ENCODE results near the gene FAM193B.

- no peak for TF ChIP-seq EZH2 (IDR thresholded peaks at IDR 0.05; ENCODE audit: borderline replicate concordance, insufficient read depth, low read depth, low read length, poor library complexity, severe bottlenecking)
- TF ChIP-seq, protein P1, sequence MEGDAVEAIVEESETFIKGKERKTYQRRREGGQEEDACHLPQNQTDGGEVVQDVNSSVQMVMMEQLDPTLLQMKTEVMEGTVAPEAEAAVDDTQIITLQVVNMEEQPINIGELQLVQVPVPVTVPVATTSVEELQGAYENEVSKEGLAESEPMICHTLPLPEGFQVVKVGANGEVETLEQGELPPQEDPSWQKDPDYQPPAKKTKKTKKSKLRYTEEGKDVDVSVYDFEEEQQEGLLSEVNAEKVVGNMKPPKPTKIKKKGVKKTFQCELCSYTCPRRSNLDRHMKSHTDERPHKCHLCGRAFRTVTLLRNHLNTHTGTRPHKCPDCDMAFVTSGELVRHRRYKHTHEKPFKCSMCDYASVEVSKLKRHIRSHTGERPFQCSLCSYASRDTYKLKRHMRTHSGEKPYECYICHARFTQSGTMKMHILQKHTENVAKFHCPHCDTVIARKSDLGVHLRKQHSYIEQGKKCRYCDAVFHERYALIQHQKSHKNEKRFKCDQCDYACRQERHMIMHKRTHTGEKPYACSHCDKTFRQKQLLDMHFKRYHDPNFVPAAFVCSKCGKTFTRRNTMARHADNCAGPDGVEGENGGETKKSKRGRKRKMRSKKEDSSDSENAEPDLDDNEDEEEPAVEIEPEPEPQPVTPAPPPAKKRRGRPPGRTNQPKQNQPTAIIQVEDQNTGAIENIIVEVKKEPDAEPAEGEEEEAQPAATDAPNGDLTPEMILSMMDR (IDR thresholded peaks at IDR 0.05): no peak
These were observed 52.3 kb downstream of the FAM193B start for GRCh38 chr5:177501874-177502678.
